ENCODE measurements around the gene LARP4B. TPM values are rescaled to one million over a fixed set of nuclear protein-coding genes. Genes with fewer than 3 reads are reported as not detected.

LARP4B gene
- total and polyA plus RNA-seq, 8 donors: 11.8 to 269 (median 54.3) TPM

DNA sequence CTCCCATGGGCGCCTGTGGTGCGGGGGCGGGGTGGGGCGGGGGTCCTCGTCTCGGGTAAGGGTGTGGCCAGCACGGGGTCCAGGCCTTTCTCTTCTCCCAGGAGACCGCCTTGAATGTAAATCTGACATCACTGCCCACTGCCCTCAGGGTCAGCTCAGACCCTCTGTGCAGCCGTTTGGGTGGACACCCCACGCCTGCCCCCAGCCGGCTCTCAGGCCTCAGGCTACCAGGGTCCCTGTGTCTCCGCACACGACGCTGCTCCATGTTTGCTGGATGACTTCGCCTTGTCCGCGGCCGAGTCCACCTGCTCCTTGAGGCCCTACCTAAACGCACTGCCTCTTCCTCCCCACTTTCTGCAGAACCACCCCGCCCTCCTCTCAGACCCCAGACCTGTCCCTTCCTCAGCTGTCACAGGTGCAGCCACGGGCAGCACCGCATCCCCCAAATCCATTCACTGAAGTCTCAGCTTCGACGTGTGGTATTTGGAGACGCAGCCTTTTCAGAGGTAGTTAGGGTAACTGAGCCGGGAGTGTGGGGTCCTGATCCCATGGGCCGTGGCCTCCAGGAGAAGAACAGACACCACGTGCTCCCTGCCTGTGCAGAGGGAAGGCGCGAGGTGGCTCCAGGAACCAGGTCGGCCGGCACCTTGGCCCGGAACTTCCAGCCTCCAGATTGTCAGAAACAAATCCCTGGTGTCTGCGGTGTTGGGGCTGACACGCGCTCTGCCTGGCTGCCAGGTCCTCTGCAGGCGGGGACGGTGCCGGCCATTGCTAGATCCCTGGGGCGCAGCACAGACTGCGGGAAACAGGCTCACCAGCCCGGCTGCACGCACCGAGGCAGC, 144.7 kb downstream of the LARP4B start:
- H3K27ac ChIP-seq: no peak overlapping the region
- no peak for TF ChIP-seq POLR2AphosphoS5 (IDR thresholded peaks at IDR 0.05)
- no peak for TF ChIP-seq POLR2A (IDR thresholded peaks at IDR 0.05)
- no peak for TF ChIP-seq EP300 (IDR thresholded peaks at IDR 0.05)
- TF ChIP-seq, protein P1, sequence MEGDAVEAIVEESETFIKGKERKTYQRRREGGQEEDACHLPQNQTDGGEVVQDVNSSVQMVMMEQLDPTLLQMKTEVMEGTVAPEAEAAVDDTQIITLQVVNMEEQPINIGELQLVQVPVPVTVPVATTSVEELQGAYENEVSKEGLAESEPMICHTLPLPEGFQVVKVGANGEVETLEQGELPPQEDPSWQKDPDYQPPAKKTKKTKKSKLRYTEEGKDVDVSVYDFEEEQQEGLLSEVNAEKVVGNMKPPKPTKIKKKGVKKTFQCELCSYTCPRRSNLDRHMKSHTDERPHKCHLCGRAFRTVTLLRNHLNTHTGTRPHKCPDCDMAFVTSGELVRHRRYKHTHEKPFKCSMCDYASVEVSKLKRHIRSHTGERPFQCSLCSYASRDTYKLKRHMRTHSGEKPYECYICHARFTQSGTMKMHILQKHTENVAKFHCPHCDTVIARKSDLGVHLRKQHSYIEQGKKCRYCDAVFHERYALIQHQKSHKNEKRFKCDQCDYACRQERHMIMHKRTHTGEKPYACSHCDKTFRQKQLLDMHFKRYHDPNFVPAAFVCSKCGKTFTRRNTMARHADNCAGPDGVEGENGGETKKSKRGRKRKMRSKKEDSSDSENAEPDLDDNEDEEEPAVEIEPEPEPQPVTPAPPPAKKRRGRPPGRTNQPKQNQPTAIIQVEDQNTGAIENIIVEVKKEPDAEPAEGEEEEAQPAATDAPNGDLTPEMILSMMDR (IDR thresholded peaks at IDR 0.05): no peak
- H3K27me3 ChIP-seq: peaks cover 0 to 15% (median 6%) of the 10 kb centered on the region in 3 donors
- 87 to 96% (median 91%) methylated on average over 26 to 44 of the region's 44 CpGs for WGBS, 5 donors
- H3K9me3 ChIP-seq: no peaks in the 10 kb centered on the region
- peaks cover 9 to 36% (median 29%) of the 10 kb centered on the region in 4 donors for H3K4me1 ChIP-seq
- intact Hi-C loops (cut with DNase I; ENCODE audit: low total_unique reads): loop anchor here (5.0 kb wide), 1 partner anchor 280 kb away; no protein-coding TSS in a partner anchor
- no peak overlapping the region for H3K4me3 ChIP-seq
- DNase-seq: peak; percentile 2 to 24
- H3K36me3 ChIP-seq: peaks cover 0 to under 1% (median 0%) of the 10 kb centered on the region in 4 donors

DNA sequence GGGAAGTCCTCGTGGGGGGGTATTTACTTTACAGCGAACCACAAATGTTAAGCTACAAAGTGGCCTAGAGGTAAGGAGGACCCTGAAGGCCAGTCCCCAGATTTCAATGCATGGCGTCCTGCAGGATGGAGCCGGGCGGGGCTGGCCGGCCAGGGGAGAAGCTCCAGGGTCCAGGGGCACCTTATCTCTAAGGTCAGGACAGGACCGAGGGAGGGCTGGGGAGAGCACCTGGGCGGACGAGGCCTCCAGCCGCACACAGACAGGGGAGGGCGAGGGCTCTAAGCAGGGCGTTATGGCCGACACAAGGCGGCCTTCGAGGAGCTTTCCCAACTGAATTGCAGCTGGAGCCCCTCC, 145.7 kb downstream of the LARP4B start:
- 82 to 95% (median 87%) methylated on average over 15 of the region's 15 CpGs for WGBS, 5 donors
- TF ChIP-seq POLR2AphosphoS5 (IDR thresholded peaks at IDR 0.05) (no peak), EP300 (IDR thresholded peaks at IDR 0.05) (no peak), POLR2A (IDR thresholded peaks at IDR 0.05) (no peak)
- TF ChIP-seq, protein P1 (IDR thresholded peaks at IDR 0.05): no peak
- Histone ChIP-seq H3K27ac (no peak overlapping the region), H3K9me3 (no peaks in the 10 kb centered on the region), H3K4me3 (no peak overlapping the region), H3K4me1 (peaks cover 9 to 36% (median 29%) of the 10 kb centered on the region in 4 donors), H3K27me3 (peaks cover 0 to 25% (median 6%) of the 10 kb centered on the region in 3 donors), H3K36me3 (no peaks in the 10 kb centered on the region)
- intact Hi-C loops (cut with DNase I; ENCODE audit: low total_unique reads): loop anchor here (5.0 kb wide), 1 partner anchor 279 kb away; no protein-coding TSS in a partner anchor
- peak; percentile 6 to 17 for DNase-seq

DNA sequence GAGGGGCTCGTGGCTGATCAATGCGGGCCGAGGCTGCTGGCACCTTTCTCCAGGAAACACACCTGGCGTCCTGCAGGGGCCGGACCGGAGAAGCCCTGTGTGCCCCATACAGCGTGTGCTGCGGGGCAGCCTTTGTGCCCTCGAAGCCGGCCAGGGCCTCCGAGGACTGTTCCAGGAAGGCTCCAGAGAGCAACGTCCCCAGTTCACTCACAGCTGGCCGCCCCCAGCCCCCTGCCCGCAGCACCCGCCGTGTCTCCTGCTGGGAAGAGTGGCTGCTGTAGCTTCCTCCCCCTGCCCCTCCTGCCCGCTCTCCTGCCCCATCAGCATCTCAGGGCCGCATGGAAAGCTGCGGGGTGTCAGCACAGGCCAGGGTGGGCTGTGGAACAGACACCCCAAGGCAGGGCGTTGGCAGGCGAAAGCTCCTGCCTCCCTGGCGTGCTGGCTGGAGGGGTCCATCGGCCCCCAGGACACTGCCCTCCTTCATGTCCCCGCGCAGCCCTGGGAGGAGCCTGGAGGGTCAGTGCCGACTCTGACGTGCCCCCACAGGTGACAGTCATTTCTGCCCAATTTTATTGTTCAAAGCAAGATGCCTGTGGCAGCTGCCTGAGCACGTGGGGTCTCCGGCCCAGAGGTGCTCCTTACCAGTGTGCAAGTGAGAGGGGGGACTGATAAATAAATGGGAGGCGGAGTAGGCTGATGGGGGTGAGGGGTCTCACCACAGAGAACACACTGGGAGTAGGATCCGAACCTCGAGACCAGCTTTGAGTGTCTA, 146.2 kb downstream of the LARP4B start:
- peak overlapping the region in 1 of 5 donors; percentile 60 for H3K27ac ChIP-seq
- WGBS, 5 donors: 46 to 93% (median 53%) methylated on average over 9 to 32 of the region's 32 CpGs

More for the DNA sequence above, 146.2 kb downstream of the LARP4B start:
- intact Hi-C loops (cut with DNase I; ENCODE audit: low total_unique reads): loop anchor here (5.0 kb wide), 1 partner anchor 278 kb away; no protein-coding TSS in a partner anchor
- H3K36me3 ChIP-seq: no peaks in the 10 kb centered on the region
- peaks cover 9 to 36% (median 29%) of the 10 kb centered on the region in 4 donors for H3K4me1 ChIP-seq
- H3K9me3 ChIP-seq: no peaks in the 10 kb centered on the region
- DNase-seq: peak in 1 of 2 donors; percentile 1
- H3K4me3 ChIP-seq: peak overlapping the region; percentile 44 to 47 (median 45)
- TF ChIP-seq POLR2AphosphoS5 (IDR thresholded peaks at IDR 0.05) (no peak), POLR2A (IDR thresholded peaks at IDR 0.05) (no peak), EP300 (IDR thresholded peaks at IDR 0.05) (no peak)
- TF ChIP-seq, protein P1 (IDR thresholded peaks at IDR 0.05): no peak
- H3K27me3 ChIP-seq: peaks cover 0 to 26% (median 6%) of the 10 kb centered on the region in 3 donors

Data from stomach (tissue), 9 donors.